Upper lobe of left lung (tissue), 6 donors: ENCODE measurements around the gene CCT6B. TPM values are rescaled to one million over a fixed set of nuclear protein-coding genes. Genes with fewer than 3 reads are reported as not detected.

Experiments
- ATAC-seq, 2 donors: fragments of 200-7000 bp; cut with Tn5 transposase; one replicate each; pipeline ENCODE4 v1.9.1; 2022; ENCODE audit warnings: mild to moderate bottlenecking in 2 of 2, moderate library complexity in 2 of 2; ENCODE audit not compliant: low FRiP score in 2 of 2
- DNase-seq, 2 donors: peaks; one replicate each; pipeline ENCODE4 v3.0.0-alpha.2; 2019 to 2020
- H3K27ac ChIP-seq, 4 donors: fragments of 200-600 bp; sonication (generic); one replicate each; pipeline ENCODE4 v1.5.1; 2016 to 2019
- H3K27me3 ChIP-seq, 4 donors: fragments of 200-600 bp; sonication (generic); one replicate each; pipeline ENCODE4 v1.5.1; 2017 to 2019
- H3K36me3 ChIP-seq, 4 donors: fragments of 200-600 bp; sonication (generic); one replicate each; pipeline ENCODE4 v1.5.1; 2016 to 2019
- H3K4me1 ChIP-seq, 4 donors: fragments of 200-600 bp; sonication (generic); one replicate each; pipeline ENCODE4 v1.5.1; 2018 to 2019
- H3K4me3 ChIP-seq, 4 donors: fragments of 200-600 bp; sonication (generic); one replicate each; pipeline ENCODE4 v1.5.1; 2017 to 2019; ENCODE audit warnings: mild to moderate bottlenecking in 2 of 4, moderate library complexity in 1 of 4
- H3K9me3 ChIP-seq, 4 donors: fragments of 200-600 bp; sonication (generic); one replicate each; pipeline ENCODE4 v1.5.1; 2018 to 2019
- CTCF ChIP-seq, 6 experiments: fragments of 450-650 bp in 4 of 6; fragments of 200-600 bp in 2 of 6; sonication (generic) in 2 of 6; IDR thresholded peaks; one replicate each; pipeline ENCODE4 v1.5.1; 2016 to 2019; ENCODE audit warnings: antibody characterized with exemption in 6 of 6
- EP300 ChIP-seq, 4 donors: sonication (generic); formaldehyde crosslinking; IDR thresholded peaks; one replicate each; pipeline ENCODE4 v1.5.1; 2017; ENCODE audit warnings: antibody characterized with exemption in 4 of 4, control low read depth in 2 of 4
- POLR2A ChIP-seq, 4 donors: fragments of 450-650 bp; IDR thresholded peaks; one replicate each; pipeline ENCODE4 v1.5.1; 2016 to 2017; ENCODE audit warnings: antibody characterized with exemption in 4 of 4, mild to moderate bottlenecking in 2 of 4
- POLR2AphosphoS5 ChIP-seq, 2 donors: sonication (generic); formaldehyde crosslinking; IDR thresholded peaks; one replicate each; pipeline ENCODE4 v1.5.1; 2017; ENCODE audit warnings: antibody characterized with exemption in 2 of 2
- WGBS, 2 donors: methylation state at CpG; one replicate each; pipeline ENCODE4 v1.1.5; 2017 to 2018; 5-methylcytosine and 5-hydroxymethylcytosine counted together
- total RNA-seq, 6 donors: library from RNA; depleted of rRNA in 4 of 6; stranded (reverse); fragments of >200 nt in 4 of 6; gene quantifications; one replicate each; pipeline versions ENCODE4 v1.1.0 to v1.2.1, GENCODE V29; 2016 to 2021
- donor health status: DM: no; HTN: no; CAD: no; lungs with moderate emphysema.
- donor health status: DM: no; HTN: yes; CAD: no; lungs with severe emphysema.

Gene CCT6B
- total RNA-seq, 6 donors from 2014 or later: 0.54 to 4.5 (median 1.7) TPM

- H3K9me3 ChIP-seq: no peaks in the 10 kb centered on the region
- no peak overlapping the region for H3K4me3 ChIP-seq
- no peaks in the 10 kb centered on the region for H3K27me3 ChIP-seq
- no peaks in the 10 kb centered on the region for H3K4me1 ChIP-seq
- H3K27ac ChIP-seq: no peak overlapping the region
- H3K36me3 ChIP-seq: no peaks in the 10 kb centered on the region
- ATAC-seq: no peak
- no peak for TF ChIP-seq CTCF (IDR thresholded peaks at IDR 0.05)
- no peak for TF ChIP-seq POLR2A (IDR thresholded peaks at IDR 0.05)
- no peak for TF ChIP-seq EP300 (IDR thresholded peaks at IDR 0.05)
- TF ChIP-seq POLR2AphosphoS5 (IDR thresholded peaks at IDR 0.05): no peak
- WGBS, 2 donors: 70 to 74% methylated on average over 1 of the region's 1 CpG
- no peak for DNase-seq
Measured at GRCh38 chr17:34913001-34913400, 48.3 kb downstream of the CCT6B start.

DNA sequence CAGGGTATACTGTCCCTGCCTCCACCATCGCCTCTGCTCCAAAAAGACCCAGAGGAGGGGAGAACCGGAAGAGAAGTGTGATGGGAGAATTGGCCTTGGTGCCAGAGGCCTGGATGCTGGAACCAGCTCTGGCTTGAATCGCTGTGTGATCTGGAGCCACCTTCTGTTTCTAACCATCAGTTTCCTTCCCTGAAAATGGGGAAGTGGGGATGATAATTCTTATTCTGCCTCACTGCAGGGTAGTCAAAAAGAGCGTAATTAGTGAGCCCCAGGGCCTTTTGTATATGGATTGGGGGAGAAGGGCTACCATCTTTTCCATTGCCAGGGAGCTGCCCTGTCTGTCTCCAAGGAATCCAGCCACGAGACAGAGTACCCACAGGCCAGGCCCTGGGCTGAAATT, 52.2 kb downstream of the CCT6B start:
- Histone ChIP-seq H3K9me3 (no peaks in the 10 kb centered on the region), H3K27ac (no peak overlapping the region), H3K36me3 (no peaks in the 10 kb centered on the region), H3K27me3 (no peaks in the 10 kb centered on the region), H3K4me1 (no peaks in the 10 kb centered on the region), H3K4me3 (no peak overlapping the region)
- TF ChIP-seq EP300 (IDR thresholded peaks at IDR 0.05) (no peak), CTCF (IDR thresholded peaks at IDR 0.05) (no peak), POLR2A (IDR thresholded peaks at IDR 0.05) (no peak), POLR2AphosphoS5 (IDR thresholded peaks at IDR 0.05) (no peak)
- WGBS, 2 donors: 64 to 74% methylated on average over 5 of the region's 5 CpGs
- DNase-seq: no peak
- ATAC-seq: no peak

DNA sequence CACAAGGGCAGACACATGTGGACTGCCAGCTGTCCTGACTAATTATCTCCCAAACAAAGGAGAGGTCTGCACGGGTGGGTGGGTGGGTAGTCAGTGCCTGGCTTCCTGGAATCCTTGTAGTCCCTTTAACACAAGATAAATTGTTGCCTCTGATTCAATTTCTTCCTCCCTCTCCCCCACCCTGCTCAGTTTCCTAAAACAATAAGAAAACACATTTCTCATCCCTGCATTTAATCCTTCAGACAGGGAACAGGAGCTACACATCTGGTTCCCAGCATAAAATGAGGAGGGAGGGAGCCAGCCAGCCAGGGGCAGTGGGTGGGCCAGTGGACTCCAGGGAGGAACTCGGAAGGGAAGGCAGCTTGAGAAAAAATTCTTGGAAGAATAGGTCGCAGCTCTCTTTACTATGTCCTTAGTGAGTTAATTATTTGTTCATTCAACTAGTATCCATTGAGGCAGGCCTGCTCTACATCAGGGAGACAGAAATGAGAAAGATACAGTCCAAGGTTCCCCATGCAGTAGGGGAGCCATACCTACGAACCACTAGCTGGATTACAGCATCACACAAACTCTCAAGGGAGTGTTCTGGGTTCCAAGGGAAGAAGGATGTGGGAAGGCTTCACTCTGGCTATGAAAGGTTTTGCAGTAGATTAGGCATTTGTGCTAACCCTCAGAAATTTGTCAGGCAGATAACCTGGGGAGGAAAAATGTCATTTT, 58.3 kb downstream of the CCT6B start:
- no peak overlapping the region for H3K4me3 ChIP-seq
- H3K27ac ChIP-seq: no peak overlapping the region
- no peaks in the 10 kb centered on the region for H3K27me3 ChIP-seq
- no peaks in the 10 kb centered on the region for H3K36me3 ChIP-seq
- TF ChIP-seq CTCF (IDR thresholded peaks at IDR 0.05) (no peak), EP300 (IDR thresholded peaks at IDR 0.05) (no peak), POLR2AphosphoS5 (IDR thresholded peaks at IDR 0.05) (no peak), POLR2A (IDR thresholded peaks at IDR 0.05) (no peak)
- 31 to 48% methylated on average over 4 of the region's 4 CpGs for whole genome bisulfite sequencing, 2 donors
- H3K9me3 ChIP-seq: no peaks in the 10 kb centered on the region
- no peak for ATAC-seq
- no peaks in the 10 kb centered on the region for H3K4me1 ChIP-seq
- DNase-seq: no peak

DNA sequence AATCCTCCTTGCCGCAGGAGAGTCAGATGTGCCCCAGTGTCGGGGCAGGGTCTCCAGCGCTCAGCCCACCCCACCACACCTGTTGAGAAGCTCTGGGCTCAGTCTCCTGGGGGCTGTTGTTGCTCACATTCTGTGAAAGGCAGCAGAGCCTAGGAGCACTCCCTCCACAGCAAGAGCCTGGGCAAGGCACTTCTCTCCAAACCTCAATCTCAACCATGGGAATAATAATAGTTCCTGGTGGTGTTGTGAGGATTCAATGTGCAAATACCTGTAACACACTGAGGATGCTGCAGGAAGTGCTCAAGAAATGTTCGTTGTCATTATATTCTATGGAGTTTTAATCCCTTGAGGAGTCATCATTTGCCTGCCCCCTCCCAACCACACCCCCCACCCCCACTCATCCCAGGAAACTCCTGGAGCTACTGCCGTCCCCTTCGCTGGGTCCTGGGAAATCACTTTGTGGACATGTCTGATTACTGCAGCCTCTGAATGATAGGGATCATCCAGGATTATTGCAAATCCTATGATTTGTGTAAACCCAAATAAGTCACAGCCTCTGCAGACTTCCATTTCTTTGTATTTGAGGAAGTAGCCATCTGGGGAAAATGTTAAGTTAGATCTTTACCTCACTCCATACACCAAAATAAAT, 61.5 kb downstream of the CCT6B start:
- no peak overlapping the region for H3K4me3 ChIP-seq
- DNase-seq: no peak
- TF ChIP-seq EP300 (IDR thresholded peaks at IDR 0.05) (no peak), POLR2A (IDR thresholded peaks at IDR 0.05) (no peak), CTCF (IDR thresholded peaks at IDR 0.05) (no peak), POLR2AphosphoS5 (IDR thresholded peaks at IDR 0.05) (no peak)
- WGBS, 2 donors: 79 to 82% methylated on average over 6 of the region's 6 CpGs
- H3K27me3 ChIP-seq: no peaks in the 10 kb centered on the region
- H3K27ac ChIP-seq: no peak overlapping the region
- H3K36me3 ChIP-seq: no peaks in the 10 kb centered on the region
- ATAC-seq: no peak
- no peaks in the 10 kb centered on the region for H3K4me1 ChIP-seq
- no peaks in the 10 kb centered on the region for H3K9me3 ChIP-seq
